Liver (tissue), 3 donors: ENCODE data around the gene KRTAP4-16.
"Not testable (repeated sequence)": the region's sequence is repeated elsewhere in the genome, so short reads cannot be mapped to it uniquely, and the experiment has no call there.

Experiments used
- CTCF ChIP-seq: fragments of 150-350 bp; IDR thresholded peaks from 2 replicates; pipeline ENCODE4 v1.5.1; 2017; ENCODE audit warnings: improper control_type of control experiment, low read depth, low read length; ENCODE audit not compliant: missing input control
- EGR1 ChIP-seq, 2 donors: IDR thresholded peaks; 2 replicates each; pipeline ENCODE4 v1.6.1; 2016 to 2018; ENCODE audit warnings: antibody characterized with exemption in 2 of 2, low read depth in 2 of 2
- GABPA ChIP-seq, 2 donors: IDR thresholded peaks in 1 of 2; conservative IDR thresholded peaks in 1 of 2; 2 replicates each; pipeline ENCODE4 v1.6.1; 2016; ENCODE audit warnings: antibody characterized with exemption in 2 of 2, mild to moderate bottlenecking in 1 of 2, moderate library complexity in 1 of 2
- HNF4A ChIP-seq, 2 donors: conservative IDR thresholded peaks; 2 replicates each; pipeline ENCODE4 v1.6.1; 2016; ENCODE audit warnings: antibody characterized with exemption in 2 of 2, mild to moderate bottlenecking in 2 of 2
- JUND ChIP-seq, 2 donors: IDR thresholded peaks; 2 replicates each; pipeline ENCODE4 v1.6.1; 2016; ENCODE audit warnings: antibody characterized with exemption in 2 of 2
- MAX ChIP-seq: IDR thresholded peaks from 2 replicates; pipeline ENCODE4 v1.6.1; 2016; ENCODE audit warnings: antibody characterized with exemption
- RAD21 ChIP-seq, 2 donors: IDR thresholded peaks; 2 replicates each; pipeline ENCODE4 v1.6.1; 2016; ENCODE audit warnings: antibody characterized with exemption in 2 of 2, mild to moderate bottlenecking in 2 of 2
- REST ChIP-seq: IDR thresholded peaks from 2 replicates; pipeline ENCODE4 v1.6.1; 2016; ENCODE audit warnings: antibody characterized with exemption, mild to moderate bottlenecking
- RXRA ChIP-seq, 2 donors: IDR thresholded peaks; 2 replicates each; pipeline ENCODE4 v1.6.1; 2017 to 2018; ENCODE audit warnings: antibody characterized with exemption in 2 of 2, mild to moderate bottlenecking in 1 of 2
- SP1 ChIP-seq: IDR thresholded peaks from 2 replicates; pipeline ENCODE4 v1.6.1; 2018; ENCODE audit warnings: antibody characterized with exemption, mild to moderate bottlenecking
- TAF1 ChIP-seq: conservative IDR thresholded peaks from 2 replicates; pipeline ENCODE4 v1.6.1; 2016; ENCODE audit warnings: antibody characterized with exemption, mild to moderate bottlenecking
- YY1 ChIP-seq: IDR thresholded peaks from 2 replicates; pipeline ENCODE4 v1.6.1; 2016; ENCODE audit warnings: antibody characterized with exemption, mild to moderate bottlenecking
- ZBTB33 ChIP-seq: IDR thresholded peaks from 2 replicates; pipeline ENCODE4 v1.6.1; 2016; ENCODE audit warnings: antibody characterized with exemption
- donor health status: healthy.
- donor health status: healthy.

GRCh38 chr17:41055130-41055529 is 46.9 kb downstream of the KRTAP4-16 start, which contains the start of gene KRTAP2-2:
- not testable (repeated sequence) for TF ChIP-seq JUND (IDR thresholded peaks at IDR 0.05); REST; MAX; CTCF; HNF4A (conservative IDR thresholded peaks at IDR 0.05); TAF1; GABPA (IDR thresholded peaks at IDR 0.05 in 1 of 2, conservative IDR thresholded peaks at IDR 0.05 in 1 of 2); SP1; EGR1 (IDR thresholded peaks at IDR 0.05; ENCODE audit: low read depth in 2 of 2); RAD21 (IDR thresholded peaks at IDR 0.05); YY1; RXRA (IDR thresholded peaks at IDR 0.05); ZBTB33
